Renal cortex interstitium (tissue), 15 donors: ENCODE data around the gene PTPN1. TPM values are rescaled to one million over a fixed set of nuclear protein-coding genes. Genes with fewer than 3 reads are reported as not detected.

Experiments used
- DNase-seq, 11 donors: peaks; one replicate each; pipeline ENCODE4 v3.0.0-alpha.2; 2013; ENCODE audit warnings: low read depth in 9 of 11, low spot score in 4 of 11; ENCODE audit errors: extremely low read depth in 1 of 11
- long read RNA-seq, 16 experiments: transcript quantifications; one replicate each; lab custom pipeline, GENCODE V29; 2026
- polyA plus RNA-seq, 3 donors: library from polyadenylated mRNA; unstranded; fragments of 120-200 nt; gene quantifications; one replicate each; pipeline ENCODE4 v1.2.1, GENCODE V29; 2013; ENCODE audit not compliant: insufficient read length in 3 of 3

PTPN1 gene
- polyA plus RNA-seq: 10 to 100 TPM; 32.8 to 33.4 (median 32.8) TPM
- long read RNA-seq, donor 1, full-length matches to known transcripts: 2 of 11 reads
- long read RNA-seq, donor 1, partial matches to known transcripts: 9 of 11 reads
- long read RNA-seq, donor 1, other reads (novel, unspliced or antisense): 0 of 11 reads
- long read RNA-seq, donor 2, full-length matches to known transcripts: 2 of 8 reads
- long read RNA-seq, donor 2, partial matches to known transcripts: 6 of 8 reads
- long read RNA-seq, donor 2, other reads (novel, unspliced or antisense): 0 of 8 reads
- long read RNA-seq, donor 3, full-length matches to known transcripts: 5 of 30 reads
- long read RNA-seq, donor 3, partial matches to known transcripts: 25 of 30 reads
- long read RNA-seq, donor 3, other reads (novel, unspliced or antisense): 0 of 30 reads
- long read RNA-seq, donor 4, full-length matches to known transcripts: 2 of 2 reads
- long read RNA-seq, donor 4, partial matches to known transcripts: 0 of 2 reads
- long read RNA-seq, donor 4, other reads (novel, unspliced or antisense): 0 of 2 reads
- long read RNA-seq, donor 5, full-length matches to known transcripts: 10 of 23 reads
- long read RNA-seq, donor 5, partial matches to known transcripts: 13 of 23 reads
- long read RNA-seq, donor 5, other reads (novel, unspliced or antisense): 0 of 23 reads
- long read RNA-seq, donor 6, full-length matches to known transcripts: 3 of 33 reads
- long read RNA-seq, donor 6, partial matches to known transcripts: 30 of 33 reads
- long read RNA-seq, donor 6, other reads (novel, unspliced or antisense): 0 of 33 reads
- long read RNA-seq, donor 7, full-length matches to known transcripts: 3 of 27 reads
- long read RNA-seq, donor 7, partial matches to known transcripts: 24 of 27 reads
- long read RNA-seq, donor 7, other reads (novel, unspliced or antisense): 0 of 27 reads
- long read RNA-seq, donor 8, full-length matches to known transcripts: 2 of 24 reads
- long read RNA-seq, donor 8, partial matches to known transcripts: 22 of 24 reads
- long read RNA-seq, donor 8, other reads (novel, unspliced or antisense): 0 of 24 reads
- long read RNA-seq, donor 9, full-length matches to known transcripts: 5 of 5 reads
- long read RNA-seq, donor 9, partial matches to known transcripts: 0 of 5 reads
- long read RNA-seq, donor 9, other reads (novel, unspliced or antisense): 0 of 5 reads
- long read RNA-seq, donor 10, full-length matches to known transcripts: 1 of 14 reads
- long read RNA-seq, donor 10, partial matches to known transcripts: 13 of 14 reads
- long read RNA-seq, donor 10, other reads (novel, unspliced or antisense): 0 of 14 reads
- long read RNA-seq, donor 11, full-length matches to known transcripts: 5 of 16 reads
- long read RNA-seq, donor 11, partial matches to known transcripts: 11 of 16 reads
- long read RNA-seq, donor 11, other reads (novel, unspliced or antisense): 0 of 16 reads
- long read RNA-seq, donor 12: 0 reads
- long read RNA-seq, donor 13, full-length matches to known transcripts: 5 of 31 reads
- long read RNA-seq, donor 13, partial matches to known transcripts: 26 of 31 reads
- long read RNA-seq, donor 13, other reads (novel, unspliced or antisense): 0 of 31 reads
- long read RNA-seq, donor 14, full-length matches to known transcripts: 6 of 17 reads
- long read RNA-seq, donor 14, partial matches to known transcripts: 11 of 17 reads
- long read RNA-seq, donor 14, other reads (novel, unspliced or antisense): 0 of 17 reads
- long read RNA-seq, donor 15, partial matches to known transcripts: 19 of 19 reads
- long read RNA-seq, donor 15, other reads (novel, unspliced or antisense): 0 of 19 reads
- long read RNA-seq, donor 16, full-length matches to known transcripts: 6 of 37 reads
- long read RNA-seq, donor 16, partial matches to known transcripts: 31 of 37 reads
- long read RNA-seq, donor 16, other reads (novel, unspliced or antisense): 0 of 37 reads

DNA sequence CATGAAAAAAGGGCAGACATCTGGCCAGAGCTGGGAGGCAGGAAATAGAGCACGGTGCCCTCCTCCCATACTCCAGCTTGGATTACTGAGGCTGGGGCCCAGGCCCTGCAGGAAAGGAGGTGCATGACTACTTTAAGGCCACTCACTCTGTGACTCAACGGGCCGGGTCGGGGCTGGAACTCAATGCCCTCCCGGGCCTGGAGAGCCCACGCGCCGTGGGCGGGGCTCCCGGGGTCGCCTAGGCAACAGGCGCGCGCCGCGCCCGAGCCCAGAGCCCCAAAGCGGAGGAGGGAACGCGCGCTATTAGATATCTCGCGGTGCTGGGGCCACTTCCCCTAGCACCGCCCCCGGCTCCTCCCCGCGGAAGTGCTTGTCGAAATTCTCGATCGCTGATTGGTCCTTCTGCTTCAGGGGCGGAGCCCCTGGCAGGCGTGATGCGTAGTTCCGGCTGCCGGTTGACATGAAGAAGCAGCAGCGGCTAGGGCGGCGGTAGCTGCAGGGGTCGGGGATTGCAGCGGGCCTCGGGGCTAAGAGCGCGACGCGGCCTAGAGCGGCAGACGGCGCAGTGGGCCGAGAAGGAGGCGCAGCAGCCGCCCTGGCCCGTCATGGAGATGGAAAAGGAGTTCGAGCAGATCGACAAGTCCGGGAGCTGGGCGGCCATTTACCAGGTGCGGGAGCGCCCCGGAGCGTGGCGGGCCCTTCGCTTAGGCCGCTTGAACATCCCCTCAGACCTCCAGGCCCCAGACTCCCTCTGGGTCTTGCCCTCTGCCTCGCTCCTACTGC lies at the start of gene PTPN1:
Gene PTPN1 (plus strand): TSS at position 461 of the 783 bp plus-strand sequence. CDS start 145 bp downstream, at position 606.
- DNase-seq: peak; percentile 96 to 100 (median 98)

- DNase-seq: peak in 9 of 11 donors; percentile 53 to 75 (median 63)
These were observed 49.4 kb upstream of the PTPN1 start for GRCh38 chr20:50460608-50461267.

- no peak for DNase-seq
These were observed 48.0 kb upstream of the PTPN1 start for GRCh38 chr20:50462093-50462690.

DNA sequence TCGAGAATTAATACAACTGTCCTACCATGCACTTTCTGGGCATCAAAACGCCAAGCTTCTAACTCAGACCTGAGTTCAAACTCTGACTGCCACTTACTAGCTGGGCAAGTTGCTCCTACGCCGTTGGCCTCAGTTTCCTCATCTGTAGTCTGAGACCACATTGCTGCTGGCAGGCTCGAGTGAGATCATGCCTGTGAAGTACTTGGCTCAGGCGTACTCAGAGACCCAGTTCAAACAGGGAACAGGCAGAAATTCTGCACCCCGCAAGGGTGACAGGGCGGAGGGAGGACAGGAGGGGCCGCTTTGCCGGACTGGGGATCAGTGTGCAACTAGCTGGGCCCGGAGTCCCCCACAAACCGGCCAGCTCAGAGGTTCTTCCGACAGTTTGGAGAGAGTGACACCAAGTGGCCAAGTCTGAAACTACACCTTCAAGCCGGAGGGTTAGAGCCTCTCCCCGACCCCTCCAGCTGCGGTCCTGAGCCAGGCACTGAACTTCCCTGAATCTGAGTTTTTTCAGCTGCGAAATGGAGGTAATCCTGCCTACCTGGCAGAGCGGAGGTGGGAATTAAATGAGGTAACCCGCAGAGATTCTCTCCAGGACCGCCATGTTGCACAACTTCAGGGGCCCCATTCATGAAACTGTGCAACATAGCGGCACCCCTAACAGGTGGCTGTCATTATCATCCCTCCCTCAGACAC lies 46.0 kb upstream of the PTPN1 start:
- DNase-seq: peak in 1 of 11 donors; percentile 30

- DNase-seq: no peak
These were observed 45.2 kb upstream of the PTPN1 start for GRCh38 chr20:50464725-50465650.

DNA sequence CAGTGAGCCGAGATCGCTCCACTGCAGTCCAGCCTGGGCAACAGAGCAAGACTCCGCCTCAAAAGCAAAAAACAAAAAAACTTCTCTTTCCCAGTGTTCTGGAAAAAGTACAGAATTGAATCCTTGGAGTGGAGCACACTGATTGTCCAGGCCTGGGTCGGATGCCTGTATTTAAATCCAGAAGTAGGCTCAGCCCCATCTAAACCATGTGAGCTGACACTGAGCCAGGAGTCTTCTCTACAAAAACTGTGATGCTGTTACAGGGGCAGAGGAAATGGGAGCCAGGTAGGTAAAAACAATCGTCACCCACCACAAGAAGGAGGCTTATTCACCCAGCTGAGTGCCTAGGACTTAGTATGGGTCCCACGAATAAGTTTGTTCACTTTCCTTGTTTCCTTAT lies 43.0 kb upstream of the PTPN1 start:
- no peak for DNase-seq

DNA sequence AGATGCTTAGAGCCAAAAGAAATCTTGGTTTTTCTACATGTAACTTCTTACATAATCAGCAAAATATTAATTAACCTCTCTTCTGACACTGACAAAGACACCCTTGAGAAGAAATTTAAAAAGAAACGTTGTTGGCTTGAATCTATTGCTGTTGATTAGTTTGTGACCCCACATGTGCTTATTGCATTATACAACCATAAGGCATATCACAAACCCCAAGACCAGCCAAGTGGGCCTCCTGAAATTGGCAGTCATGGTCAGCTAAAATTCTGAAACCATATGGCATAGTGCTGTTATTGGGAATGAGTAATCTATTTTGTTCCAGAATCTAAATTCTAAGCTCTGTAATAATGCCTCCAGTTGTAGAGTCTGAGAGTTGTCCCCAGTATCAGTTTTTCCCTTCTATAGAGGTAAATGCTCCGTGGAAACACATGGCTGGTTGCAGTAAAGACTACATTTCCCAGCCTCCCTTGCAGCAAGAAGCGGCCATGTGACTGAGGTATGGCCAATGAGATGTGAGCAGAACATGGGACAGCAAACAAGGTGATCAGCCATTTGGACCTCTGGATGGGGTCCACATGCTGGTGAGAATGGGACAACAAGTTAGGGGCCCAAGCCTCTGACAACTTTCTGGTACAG lies 42.3 kb upstream of the PTPN1 start:
- no peak for DNase-seq

DNA sequence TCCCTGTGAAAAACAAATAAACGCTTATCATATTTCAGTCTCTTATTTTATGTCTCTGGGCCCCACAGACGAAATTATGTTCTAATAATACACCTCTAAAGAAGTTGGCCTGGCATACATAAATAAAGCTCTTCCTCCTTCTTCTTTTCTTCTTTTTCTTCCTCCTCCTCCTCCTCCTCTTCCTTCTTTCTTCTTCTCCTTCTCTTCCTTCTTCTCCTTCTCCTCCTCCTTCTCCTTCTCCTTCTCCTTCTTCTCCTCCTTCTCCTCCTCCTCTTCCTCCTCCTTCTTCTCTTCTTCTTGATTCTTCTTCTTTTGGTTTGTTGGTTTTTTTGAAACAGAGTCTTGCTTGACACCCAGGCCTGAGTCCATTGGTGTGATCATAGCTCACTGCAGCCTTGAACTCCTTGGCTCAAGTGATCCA lies 41.8 kb upstream of the PTPN1 start:
- DNase-seq: no peak

DNA sequence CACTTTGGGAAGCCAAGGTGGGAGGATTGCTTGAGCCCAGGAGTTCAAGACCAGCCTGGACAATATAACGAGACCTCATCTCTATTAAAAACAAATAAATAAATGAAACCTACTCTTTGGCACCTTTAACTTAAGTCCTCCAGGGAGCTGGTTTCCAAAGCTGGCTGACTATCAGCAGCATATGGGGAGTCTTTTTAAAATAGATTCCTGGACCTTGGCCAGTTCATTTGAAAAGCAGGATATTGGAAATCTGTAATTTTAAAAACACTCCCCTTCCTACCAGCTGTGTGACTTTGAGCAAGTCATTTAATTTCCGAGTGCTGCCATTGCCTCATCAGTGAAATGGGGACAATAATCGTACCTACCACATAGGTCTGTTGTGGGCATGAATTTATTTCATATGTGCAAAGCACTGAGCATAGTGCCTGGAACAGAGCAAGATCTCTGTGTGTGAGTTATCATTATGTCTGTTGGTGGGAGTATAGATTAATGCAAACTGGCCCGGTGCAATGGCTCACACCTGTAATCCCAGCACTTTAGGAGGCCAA lies 40.9 kb upstream of the PTPN1 start:
- no peak for DNase-seq

GRCh38 chr20:50469796-50470195 lies 40.4 kb upstream of the PTPN1 start:
- no peak for DNase-seq

GRCh38 chr20:50470264-50470858 lies 39.8 kb upstream of the PTPN1 start:
- DNase-seq: peak in 2 of 11 donors; percentile 20 to 38

DNA sequence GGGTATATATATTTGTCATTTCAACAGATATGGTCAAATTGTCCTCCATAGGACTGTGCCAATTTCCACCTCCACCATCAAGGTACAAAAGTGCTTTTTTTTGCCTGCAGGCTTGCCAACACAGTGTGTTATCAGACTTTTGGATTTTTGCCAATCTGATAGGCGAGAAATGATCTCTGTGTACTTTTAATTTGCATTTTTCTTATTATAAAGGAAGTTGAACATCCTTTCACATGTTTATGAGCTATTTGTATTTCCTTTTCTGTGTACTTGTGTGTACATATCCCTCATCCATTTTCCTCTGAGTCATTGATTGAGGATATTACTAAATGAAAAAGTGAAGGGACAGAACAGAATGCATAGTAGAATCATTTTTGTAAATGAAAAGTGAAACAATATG lies 39.0 kb upstream of the PTPN1 start:
- no peak for DNase-seq
